Measurements from ENCODE around the gene MEGF8. TPM values are rescaled to one million over a fixed set of nuclear protein-coding genes. Genes with fewer than 3 reads are reported as not detected.
A peak's percentile ranks its signal among the peaks of the same experiment; 100 is the strongest.

Gene MEGF8
- total RNA-seq, 1 experiment from 2014 or later, result 11.6 TPM

- no peak for DNase-seq (ENCODE audit: low read depth)
Observed at GRCh38 chr19:42411581-42412178, 86.2 kb downstream of the MEGF8 start.

- no peak for DNase-seq (ENCODE audit: low read depth)
Observed at GRCh38 chr19:42412227-42412626, 86.8 kb downstream of the MEGF8 start.

- no peak for DNase-seq (ENCODE audit: low read depth)
Observed at GRCh38 chr19:42412661-42413076, 87.2 kb downstream of the MEGF8 start.

- DNase-seq (ENCODE audit: low read depth), result no peak
Observed at GRCh38 chr19:42419309-42419708, 93.9 kb downstream of the MEGF8 start.

GRCh38 chr19:42420055-42420544, 94.7 kb downstream of the MEGF8 start:
- peak; percentile 70 for DNase-seq (ENCODE audit: low read depth)

GRCh38 chr19:42421101-42421500, 95.7 kb downstream of the MEGF8 start:
- no peak for DNase-seq (ENCODE audit: low read depth)

GRCh38 chr19:42421591-42422031, 96.2 kb downstream of the MEGF8 start:
- peak; percentile 51 for DNase-seq (ENCODE audit: low read depth)

GRCh38 chr19:42422092-42422900, 96.9 kb downstream of the MEGF8 start:
- no peak for DNase-seq (ENCODE audit: low read depth)

- DNase-seq (ENCODE audit: low read depth), result no peak
Observed at GRCh38 chr19:42422901-42423461, 97.5 kb downstream of the MEGF8 start.

- DNase-seq (ENCODE audit: low read depth), result peak; percentile 90
Observed at GRCh38 chr19:42423462-42424344, 98.3 kb downstream of the MEGF8 start.

- DNase-seq (ENCODE audit: low read depth), result no peak
Observed at GRCh38 chr19:42424345-42424707, 98.9 kb downstream of the MEGF8 start.

GRCh38 chr19:42424712-42425131, 99.3 kb downstream of the MEGF8 start:
- no peak for DNase-seq (ENCODE audit: low read depth)

GRCh38 chr19:42426643-42427042, 101.2 kb downstream of the MEGF8 start:
- no peak for DNase-seq (ENCODE audit: low read depth)

- DNase-seq (ENCODE audit: low read depth), result no peak
Observed at GRCh38 chr19:42427313-42427712, 101.9 kb downstream of the MEGF8 start, which contains the start of gene LIPE. TSS of gene LIPE (minus strand) at chr19:42427388. CDS start at chr19:42427149, 239 bp downstream.

Other genes starting within 250 kb of the MEGF8 start
- 18.5 and 19.3 TPM in 2 replicates for gene ZNF574, start 249.5 kb upstream of the MEGF8 start, total RNA-seq (2014; rRNA removed; shearing (Covaris generic))
- 0.69 and 3.1 TPM in 2 replicates for gene POU2F2, start 193.2 kb upstream of the MEGF8 start, total RNA-seq (2014; rRNA removed; shearing (Covaris generic))
- gene DEDD2, start 108.0 kb upstream of the MEGF8 start, total RNA-seq (2014; rRNA removed; shearing (Covaris generic)), result 33.7 and 39.0 TPM in 2 replicates
- gene ZNF526, start 105.3 kb upstream of the MEGF8 start, total RNA-seq (2014; rRNA removed; shearing (Covaris generic)), result 4.3 and 9.1 TPM in 2 replicates
- gene GSK3A, start 83.0 kb upstream of the MEGF8 start, total RNA-seq (2014; rRNA removed; shearing (Covaris generic)), result 31.1 and 44.7 TPM in 2 replicates
- gene ERF, start 70.5 kb upstream of the MEGF8 start, total RNA-seq (2014; rRNA removed; shearing (Covaris generic)), result 23.8 and 30.8 TPM in 2 replicates
- gene CIC, start 56.4 kb upstream of the MEGF8 start, total RNA-seq (2014; rRNA removed; shearing (Covaris generic)), result 8.1 and 17.4 TPM in 2 replicates
- 0.51 and 2.2 TPM in 2 replicates for gene PRR19, start 23.5 kb upstream of the MEGF8 start, total RNA-seq (2014; rRNA removed; shearing (Covaris generic))
- 54.7 and 75.0 TPM in 2 replicates for gene PAFAH1B3, start 23.0 kb upstream of the MEGF8 start, total RNA-seq (2014; rRNA removed; shearing (Covaris generic))
- 0.30 and 0.51 TPM in 2 replicates for gene TMEM145, start 12.3 kb upstream of the MEGF8 start, total RNA-seq (2014; rRNA removed; shearing (Covaris generic))
- gene CNFN, start 64.7 kb downstream of the MEGF8 start, total RNA-seq (2014; rRNA removed; shearing (Covaris generic)), result 2.0 and 5.8 TPM in 2 replicates
- gene LIPE, start 101.8 kb downstream of the MEGF8 start, total RNA-seq (2014; rRNA removed; shearing (Covaris generic)), result 6.7 and 7.4 TPM in 2 replicates
- gene CXCL17, start 117.3 kb downstream of the MEGF8 start, total RNA-seq (2014; rRNA removed; shearing (Covaris generic)), result not detected in 2 replicates
- 0.17 TPM in 1 of 2 replicates, not detected in the other for gene CEACAM1, start 202.8 kb downstream of the MEGF8 start, total RNA-seq (2014; rRNA removed; shearing (Covaris generic))

Data from Daoy (cell line).